HG03159 (cell line): ENCODE results near the gene CBFA2T3.

Source experiments
- ATAC-seq: cut with Tn5 transposase; IDR thresholded peaks from one replicate; pipeline ENCODE4 v1.9.1; 2021; ENCODE audit warnings: mild to moderate bottlenecking, moderate library complexity; ENCODE audit not compliant: unreplicated experiment

CBFA2T3 gene

DNA sequence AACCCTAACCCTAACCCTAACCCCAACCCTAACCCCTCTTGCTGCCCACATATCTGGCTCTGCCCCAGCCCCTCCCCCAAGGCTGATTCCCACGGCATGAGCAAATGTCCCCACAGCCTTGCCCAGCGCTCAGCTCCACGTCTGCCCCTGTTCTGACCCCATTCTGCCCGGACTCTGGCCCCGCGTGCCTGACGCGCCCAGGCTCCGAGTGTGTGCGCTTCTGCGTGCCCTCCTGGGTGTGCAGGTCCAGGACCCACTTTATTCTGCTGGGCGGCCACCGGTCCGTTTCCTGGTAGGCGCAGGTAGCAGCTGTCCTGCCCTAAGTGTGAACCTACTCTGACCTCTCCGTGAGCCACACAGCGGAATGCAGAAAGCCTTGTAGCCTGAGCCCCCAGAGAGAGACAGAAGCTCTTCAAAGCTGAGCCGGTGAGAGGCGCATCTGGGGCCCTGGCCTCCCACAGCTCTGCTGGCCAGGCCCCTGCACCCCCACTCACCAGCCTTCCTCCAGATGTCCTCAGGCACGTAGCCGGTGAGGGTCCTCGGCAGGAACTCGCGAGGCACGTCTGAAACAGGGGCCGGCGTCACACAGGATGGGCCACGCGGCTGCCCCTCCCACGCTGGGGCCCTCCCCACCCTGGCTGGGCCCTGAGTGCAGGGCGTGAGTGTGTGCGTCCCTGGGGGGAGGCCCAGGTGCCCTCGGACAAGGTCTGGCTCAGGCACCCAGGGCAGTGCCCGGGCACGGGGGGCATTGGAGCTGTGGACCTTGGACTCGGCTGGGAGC lies 96.6 kb downstream of the CBFA2T3 start:
- no peak for ATAC-seq

- ATAC-seq: no peak
These were observed 97.3 kb downstream of the CBFA2T3 start for GRCh38 chr16:88879788-88880055.

DNA sequence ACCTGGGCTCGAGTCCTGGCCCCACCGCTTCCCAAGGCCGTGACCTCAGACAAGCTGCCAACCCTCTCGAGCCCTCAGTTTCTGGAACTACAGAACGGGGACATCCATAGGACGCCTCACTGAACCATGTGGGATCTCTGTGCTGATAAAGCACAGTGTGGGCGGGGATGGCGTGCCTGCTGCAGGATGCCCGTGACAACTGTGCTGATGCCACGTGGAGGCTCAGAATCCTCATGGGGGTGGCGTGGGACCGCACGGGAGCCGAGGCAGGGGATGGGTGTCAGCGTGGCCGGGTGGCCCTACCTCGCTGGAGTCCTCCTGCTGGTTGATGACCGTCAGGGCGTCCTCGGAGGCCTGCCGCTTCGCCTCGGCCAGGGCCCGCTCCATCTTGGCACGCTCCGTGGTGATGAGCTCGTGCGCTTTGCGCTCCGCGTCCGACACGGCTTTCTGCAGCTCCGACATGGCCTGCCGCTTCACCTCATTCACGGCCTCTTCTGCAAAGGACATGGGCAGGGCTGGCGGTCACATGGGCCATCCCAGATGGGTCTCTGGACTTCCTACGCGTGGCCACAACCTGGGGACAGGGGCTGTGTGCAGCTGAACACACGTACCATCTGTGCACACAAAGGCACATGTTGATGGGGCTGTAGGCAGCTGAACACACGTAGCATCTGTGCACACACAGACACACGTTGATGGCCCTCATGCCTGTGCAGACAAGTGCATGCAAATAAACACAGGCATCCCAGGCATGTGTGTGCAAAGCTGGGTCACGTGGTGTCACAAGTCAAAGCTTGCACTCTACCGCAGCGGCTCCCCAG lies 97.8 kb downstream of the CBFA2T3 start:
- ATAC-seq: no peak

GRCh38 chr16:88878356-88878755 lies 98.7 kb downstream of the CBFA2T3 start:
- no peak for ATAC-seq

DNA sequence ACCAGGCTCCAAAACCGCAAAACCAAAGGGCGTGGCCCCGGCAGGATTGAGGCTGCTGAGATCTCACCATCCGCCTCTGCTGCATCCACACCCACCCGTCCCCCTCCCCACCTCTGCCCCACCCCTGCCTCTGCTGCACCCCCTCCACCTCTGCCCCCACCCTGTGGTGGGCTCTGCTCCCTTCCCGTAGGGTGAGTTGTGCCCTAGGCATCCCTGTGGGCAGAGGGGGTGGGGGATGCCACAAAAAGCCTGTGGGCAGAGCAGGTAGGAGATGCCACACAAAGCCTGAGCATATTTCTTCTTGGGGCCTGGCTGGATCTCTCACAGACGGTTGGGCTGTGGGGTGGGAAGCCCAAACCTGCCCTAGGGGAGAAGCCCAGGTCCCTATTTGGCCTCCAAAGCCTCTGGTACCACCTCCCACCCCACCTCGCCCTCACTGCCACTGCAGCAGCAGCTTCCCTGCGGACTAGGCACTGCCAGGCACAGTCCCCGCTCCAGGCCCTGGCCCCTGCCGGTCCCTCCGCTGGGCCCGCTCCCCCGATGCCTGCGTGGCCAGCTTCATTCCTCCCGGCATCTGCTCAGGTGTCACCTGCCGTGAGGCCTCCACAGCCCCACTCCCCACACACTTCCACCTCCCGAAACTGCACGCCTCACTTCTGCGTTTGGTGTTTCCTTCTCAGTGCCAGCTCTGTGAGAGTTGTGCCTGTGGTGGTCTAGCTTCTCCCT lies 99.3 kb downstream of the CBFA2T3 start:
- ATAC-seq: no peak

DNA sequence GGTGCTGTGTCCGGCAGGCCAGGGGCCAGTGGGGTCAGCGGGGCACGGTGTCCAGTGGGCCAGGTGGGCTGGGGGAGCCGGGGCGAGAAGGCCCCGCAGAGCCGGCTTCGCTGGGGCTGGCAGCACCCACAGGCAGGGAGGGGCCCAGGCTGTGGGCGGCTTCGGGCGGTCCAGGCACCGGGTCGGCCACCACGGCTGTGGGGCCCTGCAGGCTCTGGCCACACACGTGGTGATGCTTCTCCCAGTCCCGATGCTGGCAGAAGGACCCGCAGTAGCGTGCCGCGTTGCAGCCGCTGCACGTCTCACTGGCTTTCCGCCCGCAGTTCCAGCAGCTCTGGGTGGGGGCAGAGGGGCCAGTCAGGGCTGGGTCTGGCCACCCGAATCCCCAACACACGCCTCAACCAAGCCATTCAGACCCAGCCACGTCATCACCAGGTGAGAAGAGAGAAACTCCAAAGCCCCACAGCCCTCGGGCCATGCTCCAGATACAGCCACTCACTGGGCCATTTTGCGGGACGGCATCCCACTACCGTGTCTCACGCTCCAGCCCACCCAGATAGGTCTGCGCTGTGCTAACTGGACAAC lies 100.0 kb downstream of the CBFA2T3 start:
- no peak for ATAC-seq

GRCh38 chr16:88875703-88876234 lies 101.2 kb downstream of the CBFA2T3 start:
- no peak for ATAC-seq

DNA sequence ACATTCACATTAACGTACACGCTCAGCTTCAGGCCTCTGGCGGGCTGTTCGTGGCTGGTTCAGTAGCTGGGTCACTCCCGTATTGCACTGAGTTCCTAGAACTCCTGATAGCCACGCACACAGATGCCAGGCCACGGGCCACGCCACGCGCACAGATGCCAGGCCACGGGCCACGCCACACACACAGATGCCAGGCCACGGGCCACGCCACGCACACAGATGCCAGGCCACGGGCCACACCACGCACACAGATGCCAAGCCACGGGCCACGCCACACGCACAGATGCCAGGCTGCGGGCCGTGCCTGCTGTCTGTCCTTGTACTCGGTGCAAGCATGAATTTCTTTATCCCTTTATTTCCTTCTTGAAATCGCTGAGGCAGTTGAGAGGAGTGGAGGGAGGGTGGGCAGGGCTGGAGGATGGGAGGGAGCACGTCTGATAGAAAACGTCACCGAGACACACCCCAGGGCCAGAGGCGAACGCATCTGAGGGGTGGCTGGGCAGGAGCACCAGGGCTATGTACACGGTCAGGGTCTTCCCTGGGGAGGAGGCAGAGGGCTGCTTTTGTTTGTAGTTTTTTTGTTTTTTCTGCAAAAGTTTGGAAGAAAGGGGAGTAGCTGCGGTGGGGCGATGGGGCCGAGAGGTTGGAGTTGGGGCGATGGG lies 101.9 kb downstream of the CBFA2T3 start:
- ATAC-seq: no peak

- ATAC-seq: no peak
These were observed 104.2 kb downstream of the CBFA2T3 start for GRCh38 chr16:88872650-88873331.

GRCh38 chr16:88871730-88872416 lies 105.1 kb downstream of the CBFA2T3 start:
- no peak for ATAC-seq

DNA sequence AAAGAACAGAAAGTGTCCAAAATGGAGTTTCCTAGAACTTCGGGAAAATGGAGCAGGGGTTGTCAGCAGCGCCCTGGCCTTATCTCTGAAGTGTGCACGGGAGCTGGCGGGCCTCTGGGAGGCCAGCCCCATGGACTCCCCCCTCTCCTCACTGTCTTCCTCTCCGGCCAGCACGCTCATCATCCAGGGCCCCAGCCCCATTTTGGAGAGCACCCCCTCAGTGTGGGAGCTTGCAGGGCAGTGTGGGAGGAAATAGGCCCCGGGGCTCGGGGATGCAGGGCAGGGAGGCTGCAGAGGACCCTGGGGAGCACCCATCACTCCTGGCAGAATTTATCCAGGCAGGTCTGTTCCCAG lies 105.7 kb downstream of the CBFA2T3 start:
- no peak for ATAC-seq

- no peak for ATAC-seq
These were observed 106.2 kb downstream of the CBFA2T3 start for GRCh38 chr16:88870608-88871348.

GRCh38 chr16:88869673-88869980 lies 107.4 kb downstream of the CBFA2T3 start:
- no peak for ATAC-seq

GRCh38 chr16:88868974-88869672 lies 107.9 kb downstream of the CBFA2T3 start:
- ATAC-seq: no peak

DNA sequence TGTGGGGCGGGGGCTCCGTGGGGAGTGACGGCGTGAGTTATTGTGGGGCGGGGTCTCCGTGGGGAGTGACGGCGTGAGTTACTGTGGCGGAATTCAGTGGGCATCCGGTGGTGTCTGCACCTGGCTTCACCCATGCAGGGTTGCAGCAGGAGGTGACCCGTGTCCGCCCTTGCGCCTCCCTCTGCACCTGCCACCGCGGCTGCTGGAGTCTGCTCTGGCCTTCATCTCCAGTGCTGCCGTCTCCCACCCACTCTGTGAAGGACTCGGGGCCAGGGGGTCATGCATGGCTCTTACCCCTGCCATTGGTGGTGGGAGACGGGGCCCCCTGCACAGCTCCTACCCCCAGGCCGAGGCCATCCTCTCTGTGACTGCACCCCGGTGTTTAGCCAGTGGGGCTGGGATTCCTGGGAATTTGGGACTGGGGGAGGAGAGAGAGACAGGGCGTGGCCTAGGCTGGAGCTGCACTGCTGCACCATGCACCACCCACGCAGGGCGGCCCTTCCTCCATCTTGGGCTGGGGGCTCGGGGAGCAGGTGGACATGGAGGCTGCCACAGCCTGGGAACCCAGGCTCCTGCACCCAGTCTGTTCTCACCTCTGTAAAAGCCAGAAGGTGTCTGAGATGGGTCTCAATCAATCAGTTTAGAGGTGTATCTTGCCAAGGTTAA lies 109.3 kb downstream of the CBFA2T3 start:
- ATAC-seq: no peak

DNA sequence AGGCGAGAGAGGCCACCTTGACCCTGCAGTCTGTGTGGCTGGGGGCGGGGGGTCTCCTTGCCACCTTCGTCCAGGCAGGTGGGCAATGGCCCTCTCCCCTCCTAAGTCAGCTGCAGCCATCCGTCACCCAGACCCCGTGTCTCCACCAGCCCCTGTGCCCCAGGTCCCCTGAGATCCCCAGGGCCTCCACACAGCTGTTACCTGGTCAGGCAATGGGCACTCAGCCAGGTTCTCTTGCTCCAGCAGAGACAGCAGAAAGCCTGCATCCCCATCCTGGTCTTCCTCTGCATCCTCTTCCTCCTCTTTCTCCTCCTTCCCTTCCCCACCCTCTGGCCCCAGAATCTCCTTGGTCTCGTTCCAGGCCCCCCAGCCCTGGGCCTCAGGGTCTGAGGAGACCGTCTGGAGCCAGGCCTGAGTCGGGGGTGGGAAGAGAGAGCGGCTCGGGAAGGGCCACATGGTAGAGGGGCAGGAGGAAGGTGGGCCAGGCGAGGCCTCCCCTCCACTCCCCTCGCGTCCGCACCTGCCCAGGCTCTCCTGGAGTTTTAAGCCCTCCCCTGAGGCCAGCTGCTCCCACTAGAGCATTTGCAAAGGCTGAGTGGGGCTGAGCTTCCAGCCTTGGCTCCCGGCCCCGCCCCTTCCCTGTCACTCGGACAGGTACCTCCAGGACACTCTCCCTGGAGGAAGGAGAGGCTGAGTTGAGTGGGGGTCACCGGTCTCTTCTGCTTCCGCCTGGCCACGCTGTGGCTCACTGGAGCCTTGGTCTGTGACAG lies 110.7 kb downstream of the CBFA2T3 start, which contains the start of gene PABPN1L:
PABPN1L (minus strand) TSS at position 510 of the 770 bp plus-strand sequence; CDS start at position 456, 54 bp downstream.
- no peak for ATAC-seq

DNA sequence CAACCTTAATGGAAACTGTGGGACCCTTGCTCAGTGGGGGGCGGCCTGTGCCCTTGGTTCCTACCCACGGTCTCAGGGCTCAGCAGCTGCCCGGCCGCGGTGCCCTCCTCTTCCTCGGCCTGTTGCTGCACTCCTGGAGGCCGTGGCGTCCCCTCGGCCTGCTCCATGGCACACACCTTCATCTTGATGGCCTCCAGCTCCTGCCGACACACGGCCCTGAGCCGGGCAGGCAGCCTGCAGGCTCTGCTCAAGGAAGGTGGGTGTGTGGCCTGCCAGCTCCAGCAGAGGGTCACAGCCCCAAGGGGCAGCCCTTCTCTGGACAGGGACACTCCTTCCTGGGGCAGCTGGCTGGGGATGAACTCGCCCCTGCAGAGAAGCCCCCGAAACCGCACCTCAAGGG lies 111.3 kb downstream of the CBFA2T3 start:
- no peak for ATAC-seq
